Measurements from ENCODE around the gene ADIG.

The ADIG gene

GRCh38 chr20:38558596-38559360, 22.2 kb upstream of the ADIG start:
- no peak overlapping the region for H3K27ac ChIP-seq
- TF ChIP-seq ZFX (IDR thresholded peaks at IDR 0.05) = no peak
- no peak for TF ChIP-seq CTCF (conservative IDR thresholded peaks at IDR 0.05)

- no peak for TF ChIP-seq ZFX (IDR thresholded peaks at IDR 0.05)
- TF ChIP-seq CTCF (conservative IDR thresholded peaks at IDR 0.05) = no peak
- H3K27ac ChIP-seq = no peak overlapping the region
These were observed 21.2 kb upstream of the ADIG start for GRCh38 chr20:38559764-38560163.

GRCh38 chr20:38563802-38564431, 17.1 kb upstream of the ADIG start:
- no peak overlapping the region for H3K27ac ChIP-seq
- no peak for TF ChIP-seq ZFX (IDR thresholded peaks at IDR 0.05)
- no peak for TF ChIP-seq CTCF (conservative IDR thresholded peaks at IDR 0.05)

- no peak overlapping the region for H3K27ac ChIP-seq
- TF ChIP-seq ZFX (IDR thresholded peaks at IDR 0.05) = no peak
- TF ChIP-seq CTCF (conservative IDR thresholded peaks at IDR 0.05) = no peak
These were observed 16.3 kb upstream of the ADIG start for GRCh38 chr20:38564680-38565079.

- no peak overlapping the region for H3K27ac ChIP-seq
- TF ChIP-seq CTCF (conservative IDR thresholded peaks at IDR 0.05) (no peak), ZFX (IDR thresholded peaks at IDR 0.05) (no peak)
These were observed 14.9 kb upstream of the ADIG start for GRCh38 chr20:38566036-38566598.

GRCh38 chr20:38569747-38570525, 11.1 kb upstream of the ADIG start:
- peak overlapping the region; percentile 13; the same call in 1 of the 2 replicates for H3K27ac ChIP-seq
- TF ChIP-seq CTCF (conservative IDR thresholded peaks at IDR 0.05) (no peak), ZFX (IDR thresholded peaks at IDR 0.05) (no peak)

Measured in C4-2B (cell line).